ENCODE data around the gene PSD2.

DNA sequence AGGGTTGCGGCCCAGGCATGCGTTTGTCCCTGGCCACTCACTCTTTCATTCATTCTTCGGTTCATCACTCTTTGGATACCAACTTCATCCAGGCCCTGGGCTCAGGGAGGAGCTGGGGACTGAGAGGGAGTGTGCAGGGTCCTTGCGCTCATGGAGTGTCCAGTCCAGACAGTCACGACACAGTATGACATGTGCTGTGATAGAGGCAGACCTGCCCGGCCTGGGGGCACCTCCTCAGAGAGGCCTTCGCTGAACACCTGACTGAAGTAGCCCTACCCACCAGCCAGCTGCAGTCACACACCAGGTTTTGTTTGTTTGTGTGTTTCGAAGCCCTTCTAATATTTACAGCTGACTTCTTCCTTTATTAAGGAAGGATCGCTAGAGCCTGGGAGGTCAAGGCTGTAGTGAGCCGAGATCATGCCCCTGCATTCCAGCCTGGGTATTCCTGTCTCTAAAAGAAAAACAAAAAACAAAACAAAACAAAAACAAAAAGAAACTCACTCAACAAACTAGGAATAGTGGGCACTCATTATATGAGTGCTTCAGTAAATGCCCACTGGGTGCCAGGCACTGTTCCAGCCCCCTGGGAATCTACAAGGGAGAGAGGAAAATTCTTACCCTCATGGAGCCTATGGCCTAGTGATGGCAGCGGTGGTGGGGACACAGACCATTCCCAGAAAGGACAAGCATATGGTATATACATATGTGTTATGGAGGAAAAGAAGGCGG, 6.3 kb upstream of the PSD2 start:
- TF ChIP-seq, protein P1, sequence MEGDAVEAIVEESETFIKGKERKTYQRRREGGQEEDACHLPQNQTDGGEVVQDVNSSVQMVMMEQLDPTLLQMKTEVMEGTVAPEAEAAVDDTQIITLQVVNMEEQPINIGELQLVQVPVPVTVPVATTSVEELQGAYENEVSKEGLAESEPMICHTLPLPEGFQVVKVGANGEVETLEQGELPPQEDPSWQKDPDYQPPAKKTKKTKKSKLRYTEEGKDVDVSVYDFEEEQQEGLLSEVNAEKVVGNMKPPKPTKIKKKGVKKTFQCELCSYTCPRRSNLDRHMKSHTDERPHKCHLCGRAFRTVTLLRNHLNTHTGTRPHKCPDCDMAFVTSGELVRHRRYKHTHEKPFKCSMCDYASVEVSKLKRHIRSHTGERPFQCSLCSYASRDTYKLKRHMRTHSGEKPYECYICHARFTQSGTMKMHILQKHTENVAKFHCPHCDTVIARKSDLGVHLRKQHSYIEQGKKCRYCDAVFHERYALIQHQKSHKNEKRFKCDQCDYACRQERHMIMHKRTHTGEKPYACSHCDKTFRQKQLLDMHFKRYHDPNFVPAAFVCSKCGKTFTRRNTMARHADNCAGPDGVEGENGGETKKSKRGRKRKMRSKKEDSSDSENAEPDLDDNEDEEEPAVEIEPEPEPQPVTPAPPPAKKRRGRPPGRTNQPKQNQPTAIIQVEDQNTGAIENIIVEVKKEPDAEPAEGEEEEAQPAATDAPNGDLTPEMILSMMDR (IDR thresholded peaks at IDR 0.05), result no peak
- TF ChIP-seq POLR2A (IDR thresholded peaks at IDR 0.05), result no peak

All from right lobe of liver (tissue), 4 donors.